Progenitor cell of endocrine pancreas (in vitro differentiated cells): ENCODE measurements around the gene USH1G. TPM values are rescaled to one million over a fixed set of nuclear protein-coding genes. Genes with fewer than 3 reads are reported as not detected.
A peak's percentile ranks its signal among the peaks of the same experiment; 100 is the strongest.

Experiments used
- DNase-seq: peaks from one replicate; pipeline ENCODE4 v3.0.0; 2021; ENCODE audit warnings: low spot score; ENCODE audit not compliant: unreplicated experiment
- H3K27ac Mint-ChIP-seq: 2 replicates; pipeline ENCODE4 v1.8.0; 2021; ENCODE audit warnings: mild to moderate bottlenecking, moderate library complexity, mixed read lengths
- H3K27me3 Mint-ChIP-seq: 2 replicates; pipeline ENCODE4 v1.8.0; 2021; ENCODE audit warnings: mixed read lengths
- H3K36me3 Mint-ChIP-seq: 2 replicates; pipeline ENCODE4 v1.8.0; 2022; ENCODE audit warnings: mixed read lengths; ENCODE audit not compliant: insufficient read depth
- H3K4me1 Mint-ChIP-seq: 2 replicates; pipeline ENCODE4 v1.8.0; 2021; ENCODE audit warnings: low read depth, mixed read lengths
- H3K4me3 Mint-ChIP-seq: 2 replicates; pipeline ENCODE4 v1.8.0; 2021; ENCODE audit warnings: low read depth, mild to moderate bottlenecking, moderate library complexity, mixed read lengths
- H3K9me3 Mint-ChIP-seq: 2 replicates; pipeline ENCODE4 v1.8.0; 2021; ENCODE audit warnings: low read depth, mixed read lengths
- CTCF ChIP-seq: fragments of 200-600 bp; sonication (generic); IDR thresholded peaks from one replicate; pipeline ENCODE4 v1.5.0; 2021; ENCODE audit warnings: antibody characterized with exemption, mild to moderate bottlenecking; ENCODE audit not compliant: unreplicated experiment
- long read RNA-seq: library from polyadenylated mRNA; unstranded; transcript quantifications from one replicate; pipeline ENCODE4 v2.0.0, GENCODE V29; 2020
- total RNA-seq: library from RNA; stranded (reverse); gene quantifications from 2 replicates; pipeline ENCODE4 v1.2.1, GENCODE V29; 2021

Gene USH1G
- 0.18 and 0.19 TPM in 2 replicates for total RNA-seq
- long read RNA-seq = 0 reads

DNA sequence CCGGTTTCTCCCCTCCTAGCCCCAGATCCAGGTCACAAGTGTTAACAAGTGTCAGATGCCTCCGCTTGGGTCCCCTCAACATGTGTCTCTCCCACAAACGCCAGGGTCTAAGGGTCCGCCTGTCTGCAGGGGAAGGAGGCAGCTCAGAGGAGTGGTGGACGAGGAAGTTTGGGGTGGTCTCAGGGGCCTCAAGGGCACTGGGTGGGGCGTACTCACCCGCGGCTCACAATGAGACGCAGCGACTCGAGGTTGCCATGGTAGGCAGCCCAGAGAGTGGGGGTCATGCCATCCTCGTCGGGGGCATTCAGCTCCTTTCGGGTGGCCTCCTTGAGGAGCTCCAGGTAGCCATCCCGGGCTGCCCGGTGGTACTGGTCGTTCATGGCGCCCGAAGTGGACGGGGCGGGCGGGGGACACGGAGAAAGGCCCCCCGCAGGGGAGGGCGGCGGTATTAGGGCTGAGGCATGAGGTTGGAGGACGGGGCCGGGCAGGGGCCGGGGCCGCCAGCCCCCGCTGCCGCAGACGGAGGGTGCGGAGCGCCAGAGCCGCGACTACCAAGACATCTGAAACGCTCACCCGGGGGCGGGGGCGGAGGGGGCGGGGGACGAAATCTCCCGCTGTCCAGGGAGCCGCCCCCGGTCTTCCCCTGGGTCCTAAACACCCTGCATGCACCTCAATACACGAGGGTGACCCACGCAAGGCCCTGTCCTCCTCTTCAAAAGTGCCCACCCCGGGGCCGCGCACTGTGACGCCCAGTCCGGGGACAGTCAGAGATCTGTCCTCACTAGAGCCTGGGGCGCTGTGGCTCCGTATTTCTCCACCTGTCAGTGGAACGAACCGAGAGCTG, at the start of gene USH1G:
USH1G (minus strand) TSS at position 562 of the 844 bp plus-strand sequence; CDS start at position 380, 182 bp downstream.
- Mint-ChIP-seq H3K27ac (no peak within 1 kb of the TSS), H3K9me3 (no peaks in the 10 kb centered on the region), H3K27me3 (peaks cover 57% of the 10 kb centered on the region), H3K36me3 (no peaks in the 10 kb centered on the region), H3K4me3 (peak within 1 kb of the TSS; percentile 38), H3K4me1 (peaks cover 2% of the 10 kb centered on the region)
- DNase-seq = no peak
- TF ChIP-seq CTCF = no peak

- Mint-ChIP-seq H3K27me3 (peaks cover 16% of the 10 kb centered on the region), H3K9me3 (no peaks in the 10 kb centered on the region), H3K27ac (peak within 1 kb of the TSS; percentile 80), H3K36me3 (no peaks in the 10 kb centered on the region), H3K4me3 (peak within 1 kb of the TSS; percentile 81), H3K4me1 (peaks cover 28% of the 10 kb centered on the region)
- DNase-seq = peak; percentile 81
- no peak for TF ChIP-seq CTCF
These were observed 49.3 kb upstream of the USH1G start, which contains the start of gene HID1 for GRCh38 chr17:74972107-74972972. Gene HID1 (minus strand): TSS chr17:74972759. CDS start chr17:74972656, 103 bp downstream.

- no peaks in the 10 kb centered on the region for H3K9me3 Mint-ChIP-seq
- peak overlapping the region; percentile 81 for H3K4me3 Mint-ChIP-seq
- no peak for TF ChIP-seq CTCF
- peaks cover 28% of the 10 kb centered on the region for H3K4me1 Mint-ChIP-seq
- H3K27ac Mint-ChIP-seq = peak overlapping the region; percentile 80
- no peak for DNase-seq
- peaks cover 16% of the 10 kb centered on the region for H3K27me3 Mint-ChIP-seq
- no peaks in the 10 kb centered on the region for H3K36me3 Mint-ChIP-seq
These were observed 48.7 kb upstream of the USH1G start for GRCh38 chr17:74971842-74972106.

GRCh38 chr17:74971069-74971841, 48.2 kb upstream of the USH1G start:
- peaks cover 28% of the 10 kb centered on the region for H3K4me1 Mint-ChIP-seq
- H3K27me3 Mint-ChIP-seq = peaks cover 16% of the 10 kb centered on the region

More at GRCh38 chr17:74971069-74971841, 48.2 kb upstream of the USH1G start:
- Mint-ChIP-seq H3K27ac (peak overlapping the region; percentile 80), H3K36me3 (no peaks in the 10 kb centered on the region), H3K9me3 (no peaks in the 10 kb centered on the region), H3K4me3 (peak overlapping the region; percentile 81)
- DNase-seq = no peak
- TF ChIP-seq CTCF = no peak
